Activated CD4-positive, alpha-beta T cell treated with anti-CD3 and anti-CD28 coated beads for 1 hour (primary cell): ENCODE results near the gene PTMA.

Source experiments
- DNase-seq: peaks from one replicate; pipeline ENCODE4 v3.0.0-alpha.2; 2020

Gene PTMA

GRCh38 chr2:231677632-231678104 is 30.7 kb upstream of the PTMA start:
- peak; percentile 77 for DNase-seq

GRCh38 chr2:231679908-231680284 is 28.4 kb upstream of the PTMA start:
- DNase-seq, result no peak

- no peak for DNase-seq
Observed at GRCh38 chr2:231680285-231680991, 27.9 kb upstream of the PTMA start.

GRCh38 chr2:231680992-231681852 is 27.1 kb upstream of the PTMA start:
- no peak for DNase-seq

- DNase-seq, result no peak
Observed at GRCh38 chr2:231682603-231683291, 25.6 kb upstream of the PTMA start.

- no peak for DNase-seq
Observed at GRCh38 chr2:231683292-231684235, 24.8 kb upstream of the PTMA start.

GRCh38 chr2:231684314-231685223 is 23.8 kb upstream of the PTMA start:
- no peak for DNase-seq

- no peak for DNase-seq
Observed at GRCh38 chr2:231685349-231686191, 22.8 kb upstream of the PTMA start.

GRCh38 chr2:231686192-231687100 is 21.9 kb upstream of the PTMA start:
- DNase-seq, result no peak

GRCh38 chr2:231687133-231687852 is 21.0 kb upstream of the PTMA start:
- peak; percentile 61 for DNase-seq

GRCh38 chr2:231687961-231688360 is 20.4 kb upstream of the PTMA start:
- DNase-seq, result no peak

- no peak for DNase-seq
Observed at GRCh38 chr2:231688719-231689118, 19.6 kb upstream of the PTMA start.

- DNase-seq, result no peak
Observed at GRCh38 chr2:231689124-231689893, 19.0 kb upstream of the PTMA start.

GRCh38 chr2:231691251-231691772 is 17.0 kb upstream of the PTMA start:
- no peak for DNase-seq

- DNase-seq, result no peak
Observed at GRCh38 chr2:231692847-231693246, 15.5 kb upstream of the PTMA start.

GRCh38 chr2:231693956-231694355 is 14.4 kb upstream of the PTMA start:
- no peak for DNase-seq

GRCh38 chr2:231696004-231696367 is 12.3 kb upstream of the PTMA start:
- no peak for DNase-seq
